ENCODE measurements around the gene MAP3K8.
"Not testable (repeated sequence)": the region's sequence is repeated elsewhere in the genome, so short reads cannot be mapped to it uniquely, and the experiment has no call there.

MAP3K8 gene

DNA sequence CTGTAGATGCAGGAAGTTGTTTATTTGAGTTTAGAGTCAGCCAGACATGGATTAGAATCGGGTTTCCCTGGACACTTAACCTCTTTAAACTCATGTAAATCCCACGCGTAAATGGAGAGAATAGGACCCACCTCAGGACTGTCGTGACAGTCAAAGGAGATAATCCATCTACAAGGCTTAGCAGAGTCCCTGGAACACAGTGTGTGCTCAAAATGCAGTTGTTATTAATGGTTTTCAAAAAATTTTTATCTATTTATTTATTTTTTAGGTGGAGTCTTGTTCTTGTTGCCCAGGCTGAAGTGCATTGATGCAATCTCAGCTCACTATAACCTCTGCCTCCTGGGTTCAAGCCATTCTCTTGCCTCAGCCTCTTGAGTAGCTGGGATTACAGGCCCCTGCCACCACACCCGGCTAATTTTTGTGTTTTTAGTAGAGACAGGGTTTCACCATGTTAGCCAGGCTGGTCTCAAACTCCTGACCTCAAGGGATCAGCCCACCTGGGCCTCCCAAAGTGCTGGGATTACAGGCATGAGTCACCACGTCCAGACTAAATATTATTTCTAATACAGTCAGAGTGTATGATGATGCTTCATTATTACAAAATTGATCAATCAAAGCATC lies 10.2 kb upstream of the MAP3K8 start:
- not testable (repeated sequence) for DNase-seq

- no peak for DNase-seq
These were observed 8.5 kb upstream of the MAP3K8 start for GRCh38 chr10:30425336-30426075.

GRCh38 chr10:30430544-30431298 lies 3.3 kb upstream of the MAP3K8 start:
- DNase-seq, result no peak

- no peak for DNase-seq
These were observed 2.5 kb upstream of the MAP3K8 start for GRCh38 chr10:30431435-30431911.

- no peak for DNase-seq
These were observed 1.2 kb upstream of the MAP3K8 start for GRCh38 chr10:30432622-30433305.

DNA sequence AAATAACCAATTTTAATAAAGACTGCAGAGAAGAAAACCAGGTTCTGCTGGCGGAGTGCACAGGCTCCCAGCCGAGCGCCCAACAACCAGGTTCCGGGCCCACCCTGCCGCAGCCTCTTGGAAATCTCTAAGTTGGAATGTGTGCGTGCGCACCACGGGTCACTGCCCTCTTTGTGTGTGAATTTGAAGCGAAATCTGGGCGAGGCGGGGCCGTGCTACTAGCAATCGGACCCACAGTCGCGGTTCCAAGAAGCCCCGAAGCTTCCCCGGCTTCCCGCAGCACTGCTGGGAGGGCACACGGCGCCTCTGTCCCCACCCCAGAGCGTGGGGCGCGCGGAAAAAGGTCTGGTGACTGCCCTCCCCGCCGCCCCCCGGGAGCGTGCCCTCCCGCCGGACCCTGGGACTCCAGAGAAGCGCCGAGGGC lies 666 bp upstream of the MAP3K8 start:
- peak; percentile 58 for DNase-seq

DNA sequence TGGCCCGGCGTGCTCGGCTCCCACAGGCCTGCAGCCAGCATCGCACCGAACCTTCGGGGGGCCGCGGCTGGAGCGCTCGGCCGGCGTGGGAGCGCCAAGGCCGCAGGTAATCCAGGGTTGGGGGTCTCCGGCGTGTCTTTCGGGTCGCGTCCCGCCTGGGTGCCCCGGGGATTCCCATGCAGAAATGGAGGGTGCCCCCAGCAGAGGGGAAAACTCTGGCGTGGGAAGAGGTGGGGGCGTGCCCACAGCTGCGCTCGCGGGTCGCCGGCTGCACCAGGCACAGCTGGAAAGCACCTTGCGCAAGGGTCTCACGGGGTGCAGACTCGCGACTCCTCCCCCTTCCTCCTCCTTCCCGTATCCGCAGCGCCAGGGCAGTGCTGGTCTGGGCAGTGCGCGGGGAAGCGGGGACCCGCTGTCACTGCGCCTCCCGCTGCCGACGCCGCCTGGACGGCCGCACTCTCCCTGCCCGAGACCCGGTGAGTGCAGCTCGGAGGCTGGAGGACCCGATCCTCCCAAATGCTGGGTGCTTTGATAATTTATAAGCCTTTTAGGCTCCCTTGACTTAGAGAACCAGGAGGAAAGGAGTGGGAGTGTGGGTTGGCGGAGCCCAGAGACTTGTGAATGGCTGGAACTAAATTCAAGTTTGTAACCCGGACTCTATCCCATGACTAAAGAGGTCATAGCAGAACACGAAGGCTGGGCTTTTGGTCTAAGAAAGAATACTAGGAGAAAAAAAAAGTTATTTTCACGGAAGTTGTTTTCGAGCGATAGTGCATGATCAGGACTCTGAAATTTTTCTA lies 489 bp downstream of the MAP3K8 start:
- peak; percentile 67 for DNase-seq

DNA sequence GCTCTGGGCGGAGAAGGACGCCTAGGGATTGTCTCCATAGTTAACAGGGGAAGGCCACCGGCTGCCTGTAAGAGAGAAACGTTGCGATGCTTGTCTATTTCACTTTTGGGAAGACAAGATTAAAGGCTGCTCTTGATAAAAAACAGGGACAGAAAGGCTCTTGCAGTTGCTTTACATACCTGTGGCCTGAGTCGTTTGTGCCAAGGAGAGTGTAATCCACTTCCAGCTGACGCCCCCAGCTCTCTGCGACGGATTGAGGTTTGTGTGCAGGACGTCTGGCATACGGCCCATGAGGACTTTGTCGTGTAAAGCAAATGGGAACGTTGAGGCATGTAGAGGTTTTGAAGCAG lies 1.1 kb downstream of the MAP3K8 start:
- DNase-seq, result no peak

GRCh38 chr10:30435499-30436167 lies 1.6 kb downstream of the MAP3K8 start:
- DNase-seq, result not testable (repeated sequence)

DNA sequence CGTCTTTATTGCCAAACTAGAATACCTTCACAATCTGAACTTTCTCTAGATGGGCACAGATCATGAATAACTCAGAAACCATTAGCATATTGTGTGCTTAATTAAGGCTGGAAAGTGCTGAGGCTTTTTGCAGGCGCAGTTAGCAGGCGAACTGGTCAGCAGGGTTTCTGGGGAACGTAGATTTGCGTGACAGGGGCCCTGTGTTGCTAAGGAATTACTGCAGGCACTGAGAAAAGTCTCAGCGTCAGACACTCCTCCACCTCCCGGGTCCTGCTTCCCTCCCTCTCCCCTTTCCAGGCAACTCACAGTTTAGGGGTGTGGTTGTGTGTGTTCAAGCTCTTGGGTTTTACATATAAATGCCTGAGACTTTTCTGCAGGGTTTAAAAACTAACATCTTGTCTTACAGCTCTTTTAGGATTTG lies 2.2 kb downstream of the MAP3K8 start:
- no peak for DNase-seq

- DNase-seq, result no peak
These were observed 2.7 kb downstream of the MAP3K8 start for GRCh38 chr10:30436671-30437030.

DNA sequence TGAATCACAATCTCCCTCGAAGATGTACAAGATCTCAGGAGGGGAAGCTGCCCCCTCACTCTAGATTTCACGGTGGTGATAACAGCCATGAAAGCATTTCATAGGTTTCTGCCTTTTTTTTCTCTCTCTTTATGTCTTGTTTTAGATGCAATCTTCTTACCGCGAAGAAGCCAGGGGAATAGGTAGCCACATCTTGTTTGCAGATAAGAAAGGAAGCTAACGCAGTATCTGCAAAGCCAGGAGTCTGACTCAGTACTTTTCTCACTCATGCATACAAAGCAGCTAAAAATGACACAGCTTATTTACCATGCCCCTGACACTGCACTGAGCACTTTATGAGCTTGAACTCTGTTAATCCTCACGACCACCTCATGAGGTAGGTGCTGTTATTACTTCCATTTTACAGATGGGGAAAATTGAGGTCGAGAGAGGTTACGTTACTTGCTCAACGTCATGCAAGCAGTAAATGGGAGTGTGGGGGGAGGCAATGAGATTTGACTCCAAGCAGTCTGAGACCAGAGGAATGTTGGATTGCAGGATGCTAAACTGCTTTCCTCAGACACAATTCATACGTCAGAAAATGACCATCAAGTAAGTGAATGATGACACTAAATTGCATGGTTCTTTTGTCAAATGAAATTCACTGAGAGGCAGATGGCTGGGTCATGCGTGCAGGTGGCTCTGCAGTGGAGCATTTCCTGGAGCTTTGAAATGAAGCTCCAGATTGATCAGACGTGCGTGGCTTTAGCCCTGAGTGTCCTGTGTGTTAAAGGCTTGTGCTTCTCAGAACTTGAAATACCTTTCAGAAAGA lies 3.3 kb downstream of the MAP3K8 start:
- no peak for DNase-seq

- DNase-seq, result no peak
These were observed 4.3 kb downstream of the MAP3K8 start for GRCh38 chr10:30438021-30438850.

- DNase-seq, result no peak
These were observed 5.9 kb downstream of the MAP3K8 start for GRCh38 chr10:30439931-30440330.

GRCh38 chr10:30442019-30442606 lies 8.1 kb downstream of the MAP3K8 start:
- DNase-seq, result no peak

- no peak for DNase-seq
These were observed 9.1 kb downstream of the MAP3K8 start for GRCh38 chr10:30443049-30443448.

GRCh38 chr10:30445711-30446110 lies 11.7 kb downstream of the MAP3K8 start:
- DNase-seq, result no peak

GRCh38 chr10:30447125-30447799 lies 13.3 kb downstream of the MAP3K8 start:
- no peak for DNase-seq

DNA sequence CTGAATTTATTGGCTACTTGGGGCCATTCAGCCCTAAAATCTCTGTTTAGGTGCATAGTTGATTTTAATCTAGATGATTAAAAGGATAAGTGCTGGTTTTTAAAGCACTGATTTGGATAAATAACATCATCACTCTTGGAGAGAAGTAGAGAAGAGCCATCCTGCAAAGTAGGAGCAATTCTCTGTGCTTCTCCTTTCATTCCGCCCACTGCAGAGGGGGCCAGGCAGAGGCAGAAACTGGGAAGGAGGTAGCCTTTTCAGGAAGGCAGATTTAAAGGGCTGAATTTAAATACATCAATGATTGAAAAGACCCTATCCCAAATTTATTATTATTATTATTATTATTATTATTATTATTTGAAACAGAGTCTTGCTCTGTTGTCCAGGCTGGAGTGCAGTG lies 14.1 kb downstream of the MAP3K8 start:
- no peak for DNase-seq
